GM18951 (cell line): ENCODE results near the gene BMAL2.

Experiments used
- POLR2A ChIP-seq: IDR thresholded peaks from 4 replicates; pipeline ENCODE4 v1.6.1; 2011; ENCODE audit warnings: mild to moderate bottlenecking; ENCODE audit not compliant: insufficient read length, insufficient read depth; ENCODE audit errors: extremely low read depth
- in situ Hi-C: fragments of 300-500 bp; cut with MboI; formaldehyde crosslinking; loops from one replicate; pipeline ENCODE4 v1.12.0; 2022; ENCODE audit warnings: low sequenced_read_pairs, mixed read lengths, inconsistent platforms; ENCODE audit not compliant: unreplicated experiment

The BMAL2 gene

DNA sequence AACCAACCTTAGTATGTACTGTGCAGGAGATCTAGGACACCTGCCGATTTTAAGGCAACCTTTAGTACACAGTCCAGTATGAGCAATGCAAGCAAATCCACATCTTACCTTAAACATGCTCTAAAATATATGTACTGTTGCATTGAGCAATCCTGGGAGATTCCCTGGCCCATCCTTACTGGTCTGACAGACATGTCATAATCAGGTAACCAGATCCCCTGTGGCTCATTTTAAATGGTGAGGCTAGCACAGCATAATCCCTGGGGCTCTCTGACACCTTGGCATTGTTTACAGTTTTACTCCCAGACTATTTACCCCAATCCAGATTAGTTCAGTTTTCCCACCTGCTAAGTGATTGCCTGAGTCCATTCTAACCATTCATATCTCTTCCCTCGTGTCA, 15.1 kb downstream of the BMAL2 start:
- in situ Hi-C loops: no loop called here
- no peak for TF ChIP-seq POLR2A

DNA sequence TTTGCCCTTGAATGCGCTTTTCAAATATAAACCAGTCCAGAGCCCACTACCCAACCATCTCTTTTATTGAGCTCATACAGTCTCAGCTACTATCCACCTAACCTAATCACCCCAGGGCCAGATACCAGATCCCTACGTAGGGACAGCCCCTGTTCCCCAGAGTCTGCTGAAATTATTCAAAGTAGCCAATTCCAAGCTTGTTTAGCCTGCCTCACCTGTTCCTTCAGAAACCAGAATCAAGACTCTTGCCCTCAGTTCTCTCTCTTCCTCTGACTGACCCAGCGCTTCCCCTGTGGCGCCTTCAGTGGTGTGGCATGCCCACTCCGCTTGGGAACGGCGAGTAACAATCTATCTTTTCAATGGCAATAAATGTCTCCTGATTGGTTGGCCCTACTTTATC, 18.8 kb downstream of the BMAL2 start:
- no peak for TF ChIP-seq POLR2A
- in situ Hi-C loops: no loop called here

DNA sequence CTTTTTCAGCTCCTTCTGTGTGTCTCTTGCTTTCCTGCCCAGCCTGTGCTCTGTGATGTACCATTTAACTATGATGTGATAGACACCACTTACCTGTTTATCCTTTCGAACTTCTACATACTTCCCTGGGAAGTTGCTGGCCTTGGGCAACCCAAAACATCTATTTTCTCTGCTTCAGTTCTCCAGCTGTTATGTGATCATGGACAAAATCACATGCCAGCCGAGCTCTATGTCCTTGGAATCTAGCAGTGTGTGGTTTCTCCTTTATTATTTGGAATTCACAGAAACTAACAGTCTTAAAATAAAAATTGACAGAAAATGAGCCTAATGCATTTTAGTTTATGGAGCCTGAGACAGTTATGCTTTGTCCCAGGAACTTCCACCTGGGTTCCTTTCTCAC, 22.9 kb downstream of the BMAL2 start:
- TF ChIP-seq POLR2A: no peak
- in situ Hi-C loops: no loop called here

DNA sequence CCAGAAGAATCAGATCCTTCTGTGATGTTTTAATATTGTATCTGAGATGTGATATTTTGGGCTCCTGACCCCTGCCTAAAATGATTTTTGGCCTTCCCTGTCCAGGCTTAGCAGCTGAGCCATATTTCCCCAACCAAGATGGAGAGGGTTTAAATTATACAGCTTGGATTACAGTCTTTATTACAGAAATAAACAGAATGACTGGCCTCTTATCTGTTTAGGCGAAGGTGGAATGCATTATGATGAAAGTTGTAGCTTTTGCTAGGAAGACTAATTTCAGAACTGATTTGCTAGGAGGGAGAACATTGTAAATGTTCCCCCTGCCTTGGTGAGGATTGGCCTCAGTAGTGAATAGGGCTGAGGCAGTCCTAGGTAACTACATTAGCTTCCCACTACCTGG, 23.3 kb downstream of the BMAL2 start:
- in situ Hi-C loops: no loop called here
- no peak for TF ChIP-seq POLR2A

DNA sequence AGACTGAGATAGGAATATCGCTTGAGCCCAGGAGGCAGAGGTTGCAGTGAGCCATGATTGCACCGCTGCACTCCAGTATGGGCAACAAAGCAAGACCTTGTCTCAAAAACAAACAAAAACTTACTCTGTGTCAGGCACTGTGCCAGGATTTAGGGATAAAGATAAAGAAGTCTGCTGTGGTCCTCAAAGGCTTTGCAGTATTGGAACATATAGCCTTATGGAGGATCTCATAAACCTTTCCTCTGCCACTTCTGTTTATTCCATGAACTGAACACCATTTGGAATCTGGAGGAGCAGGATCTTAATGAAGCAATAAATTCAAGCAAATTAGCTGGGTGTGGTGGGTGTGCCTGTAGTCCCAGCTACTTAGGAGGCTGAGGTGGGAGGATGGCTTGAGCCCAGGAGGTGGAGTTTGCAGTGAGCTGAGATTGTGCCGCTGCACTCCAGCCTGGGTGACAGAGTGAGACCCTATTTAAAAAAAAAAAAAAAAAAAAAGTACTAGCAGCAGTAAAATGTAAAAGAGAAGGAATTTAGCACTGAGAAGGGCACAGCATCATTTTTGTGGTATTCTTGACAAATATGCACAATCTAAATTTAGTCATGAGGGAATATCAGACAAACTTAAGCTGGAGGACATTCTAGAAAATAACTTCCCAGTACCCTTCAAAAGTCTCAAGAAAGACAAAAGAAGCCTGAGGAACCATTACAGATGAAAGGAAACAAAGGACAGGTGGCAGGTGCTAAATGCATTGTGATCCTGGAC, 27.1 kb downstream of the BMAL2 start:
- in situ Hi-C loops: no loop called here
- no peak for TF ChIP-seq POLR2A

DNA sequence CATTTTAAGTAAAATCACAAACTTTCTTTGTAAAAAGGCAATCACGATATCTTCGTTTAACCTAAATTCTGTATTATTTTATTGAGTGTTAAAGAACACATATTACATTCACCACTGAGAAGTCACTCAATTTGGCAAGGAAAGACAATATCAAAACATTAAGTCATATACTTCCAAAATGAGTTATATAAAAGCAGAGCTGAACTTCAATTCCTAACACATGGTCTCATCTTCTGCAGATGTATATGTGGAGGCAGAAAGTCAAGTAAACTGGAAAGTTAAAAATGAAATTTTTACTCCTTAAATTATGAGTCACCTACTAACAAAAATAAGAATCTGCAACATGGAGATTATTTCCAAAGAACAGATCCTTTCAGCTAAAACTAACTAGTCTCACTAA, 28.7 kb downstream of the BMAL2 start:
- no peak for TF ChIP-seq POLR2A
- in situ Hi-C loops: no loop called here

DNA sequence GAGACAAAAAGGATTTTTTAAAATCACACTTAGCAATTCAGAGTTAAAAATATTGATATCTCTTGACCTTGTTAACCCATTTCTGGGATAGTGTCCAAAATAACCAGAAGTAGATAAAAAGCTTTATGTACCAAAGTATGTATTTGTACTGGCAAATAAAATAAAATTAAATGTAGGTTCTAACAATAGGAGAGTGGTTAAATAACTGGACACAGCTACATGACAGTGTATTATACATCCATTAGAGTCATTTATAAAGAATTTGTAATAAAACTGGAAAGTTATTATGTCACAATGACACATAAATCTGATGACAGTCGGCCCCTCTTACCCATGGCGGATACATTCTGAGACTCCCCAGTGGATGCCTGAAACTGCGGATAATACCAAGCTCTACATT, 34.0 kb downstream of the BMAL2 start:
- TF ChIP-seq POLR2A: no peak
- in situ Hi-C loops: no loop called here

DNA sequence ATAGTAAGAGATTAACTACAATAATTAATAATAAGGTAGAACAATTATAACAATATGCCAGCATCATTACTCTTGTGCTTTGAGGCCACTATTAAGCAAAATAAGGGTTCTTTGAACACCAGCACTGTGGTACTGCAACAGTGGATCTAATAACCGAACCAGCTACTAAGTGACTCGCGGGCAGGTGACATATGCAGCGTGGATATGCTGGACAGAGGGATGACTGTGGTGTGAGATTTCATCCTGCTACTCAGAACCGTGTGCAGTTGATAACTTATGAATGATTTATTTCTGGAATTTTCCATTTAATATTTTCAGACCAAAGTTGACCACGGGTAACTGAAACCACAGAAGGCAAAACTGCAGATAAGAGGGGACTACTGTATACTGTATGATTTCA, 34.4 kb downstream of the BMAL2 start:
- in situ Hi-C loops: no loop called here
- TF ChIP-seq POLR2A: no peak

DNA sequence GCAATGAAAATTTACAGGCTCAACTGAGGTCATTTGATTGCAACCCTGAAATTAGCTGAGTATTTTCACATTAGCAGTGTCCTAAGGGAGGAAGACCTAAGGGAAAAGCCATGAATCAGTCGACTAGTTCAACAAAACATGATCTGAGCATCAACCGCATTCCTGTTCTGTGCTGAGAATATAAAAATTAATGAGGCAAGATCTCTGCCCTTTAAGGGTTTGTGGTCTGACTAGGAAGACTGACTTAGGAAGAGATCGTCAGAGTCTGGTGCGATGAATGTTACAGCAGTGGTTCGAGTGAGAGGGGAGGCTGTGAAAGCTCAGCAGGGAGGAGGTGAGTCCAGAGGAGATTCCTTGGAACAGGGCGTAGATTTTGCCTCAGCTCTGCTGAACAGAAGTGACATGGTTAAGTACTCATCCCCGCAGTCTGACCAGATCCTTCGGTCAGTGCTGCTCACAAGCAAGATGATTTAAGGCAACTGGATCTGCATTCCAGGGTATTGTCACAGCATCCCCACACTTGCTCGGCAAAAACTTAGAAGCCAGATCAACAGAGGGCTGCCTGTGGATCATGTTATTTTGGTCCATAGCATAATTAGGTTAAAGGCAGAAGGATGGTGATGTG, 49.6 kb downstream of the BMAL2 start:
- in situ Hi-C loops: no loop called here
- no peak for TF ChIP-seq POLR2A
